ENCODE measurements around the gene TFF1.

The TFF1 gene

DNA sequence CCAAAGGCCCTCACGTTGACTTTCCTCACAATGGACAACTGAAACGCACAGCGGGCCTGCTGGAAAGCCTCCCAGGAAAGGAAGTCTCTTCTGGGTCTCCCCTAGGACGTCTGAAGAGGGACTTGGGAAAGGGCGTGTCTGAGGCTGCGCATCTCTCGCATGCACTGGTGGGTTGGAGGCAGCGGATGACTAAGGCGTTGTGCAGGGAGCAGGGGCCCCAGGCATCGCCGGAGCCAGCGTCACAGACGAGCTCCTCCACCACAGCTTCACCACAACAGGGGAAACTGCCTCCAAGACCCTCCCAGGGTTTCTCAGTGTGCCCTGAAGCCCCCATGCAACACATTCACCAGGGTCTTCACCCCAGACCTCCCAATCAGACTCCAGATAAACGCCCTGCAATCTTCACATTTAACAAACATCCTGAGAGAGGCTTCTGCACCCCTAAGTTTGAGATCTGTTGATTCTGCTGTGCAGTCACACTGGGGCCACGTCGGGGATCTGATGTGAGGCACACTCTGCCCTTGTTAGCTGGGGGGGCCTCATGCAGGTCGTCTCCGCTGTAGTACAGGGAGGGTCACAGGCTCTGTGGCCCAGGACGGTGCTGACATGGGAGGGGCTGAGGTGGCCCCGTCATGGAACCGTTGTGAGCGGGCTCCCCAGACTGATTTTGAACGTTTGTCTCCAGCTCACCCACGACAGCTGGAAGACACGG lies 7.0 kb upstream of the TFF1 start:
- DNase-seq, result no peak
- in situ Hi-C loops (cut with HindIII; ENCODE audit: low pct_ligation_motif_present, low pct_unique_long_range_greater_than_20kb, low sequenced_read_pairs), result no loop called here

DNA sequence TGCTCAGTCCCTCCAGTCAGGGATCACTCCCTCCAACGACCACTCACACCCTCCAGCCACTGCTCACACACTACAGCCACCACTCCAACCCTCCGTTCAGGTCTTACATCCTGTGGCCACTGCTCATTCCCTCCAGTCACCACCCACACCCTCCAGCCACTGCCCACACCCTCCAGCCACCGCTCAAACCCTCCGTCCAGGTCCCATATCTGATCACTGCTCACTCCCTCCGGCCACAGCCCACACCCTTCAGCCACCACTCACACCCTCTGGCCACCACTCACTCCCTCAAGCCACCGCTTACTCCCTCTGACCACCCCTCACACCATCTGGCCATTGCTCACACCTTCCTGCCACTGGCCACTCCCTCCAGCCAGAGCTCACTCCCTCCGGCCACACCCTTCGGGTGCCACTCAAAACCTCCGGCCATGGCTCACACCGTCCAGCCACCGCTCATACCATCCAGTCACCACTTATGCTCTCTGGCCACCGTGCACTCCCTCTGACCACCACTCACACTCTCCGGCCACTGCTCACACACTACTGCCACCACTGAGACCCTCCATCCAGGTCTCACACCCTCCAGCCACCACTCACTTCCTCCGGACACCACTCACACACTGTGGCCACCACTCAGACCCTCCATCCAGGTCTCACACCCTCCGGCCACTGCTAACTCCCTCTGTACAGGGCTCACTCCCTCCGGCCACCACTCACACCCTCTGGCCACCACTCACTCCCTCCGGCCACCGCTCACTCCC lies 4.7 kb upstream of the TFF1 start:
- DNase-seq, result no peak
- in situ Hi-C loops (cut with HindIII; ENCODE audit: low pct_ligation_motif_present, low pct_unique_long_range_greater_than_20kb, low sequenced_read_pairs), result no loop called here

DNA sequence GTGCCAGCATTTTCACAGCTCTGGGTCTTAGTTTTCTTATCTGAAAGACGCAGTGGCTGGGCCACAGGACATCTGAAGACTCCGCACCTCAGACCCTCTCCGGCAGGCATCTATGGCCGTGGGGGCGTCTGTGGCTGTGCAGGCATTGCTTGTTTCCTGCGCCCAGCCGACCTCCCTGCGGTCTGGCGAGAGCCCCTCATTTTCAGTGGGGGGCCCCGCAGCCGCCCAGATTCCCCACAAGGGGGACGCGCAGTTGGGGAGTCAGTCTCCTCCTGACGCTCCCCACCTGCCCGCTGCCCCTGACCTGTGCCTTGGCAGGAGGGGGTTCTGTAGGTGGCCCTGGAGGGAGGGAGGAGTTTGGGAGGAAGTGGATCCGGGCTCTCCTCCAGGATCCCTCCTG lies 3.5 kb upstream of the TFF1 start:
- no peak for DNase-seq
- in situ Hi-C loops (cut with HindIII; ENCODE audit: low pct_ligation_motif_present, low pct_unique_long_range_greater_than_20kb, low sequenced_read_pairs), result no loop called here

DNA sequence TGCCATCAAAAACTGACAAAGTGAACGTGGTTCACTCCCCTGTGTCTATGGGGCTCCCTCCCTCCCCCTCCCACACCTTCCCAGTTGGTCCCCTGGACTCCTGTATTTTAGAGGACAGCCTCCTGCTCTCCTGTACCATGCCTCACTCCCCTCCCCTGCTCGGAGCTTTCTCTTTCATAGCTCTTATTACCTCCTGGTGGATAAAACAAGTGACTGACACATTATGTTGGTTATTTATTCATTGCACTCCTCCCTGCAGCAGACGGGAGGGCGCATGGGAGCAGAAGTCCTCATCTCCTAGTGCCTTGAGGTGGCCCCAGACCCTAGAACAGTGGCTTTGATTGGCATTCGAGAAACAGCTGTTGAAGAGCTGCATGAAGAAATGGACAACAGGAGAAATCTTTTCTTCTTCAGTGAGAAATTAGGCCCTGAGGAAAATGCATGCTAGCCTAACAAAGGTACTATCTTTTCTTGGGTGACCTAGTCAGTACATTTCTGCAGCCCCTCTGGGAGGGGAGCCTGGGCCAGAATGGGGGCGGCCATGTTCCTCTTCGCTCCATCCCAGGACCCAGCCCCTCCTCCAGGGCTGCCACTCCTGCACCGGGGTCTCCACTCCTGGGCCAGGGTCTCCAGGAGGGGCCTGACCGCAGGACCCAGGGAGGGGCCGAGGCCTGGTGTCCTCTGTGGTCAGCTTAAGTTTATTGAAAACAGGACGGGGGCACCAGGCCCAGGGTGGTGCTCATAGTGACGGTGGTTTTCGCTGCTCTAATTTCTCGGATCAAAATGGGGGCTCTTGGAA lies 1.2 kb upstream of the TFF1 start:
- in situ Hi-C loops (cut with HindIII; ENCODE audit: low pct_ligation_motif_present, low pct_unique_long_range_greater_than_20kb, low sequenced_read_pairs), result no loop called here
- DNase-seq, result no peak

DNA sequence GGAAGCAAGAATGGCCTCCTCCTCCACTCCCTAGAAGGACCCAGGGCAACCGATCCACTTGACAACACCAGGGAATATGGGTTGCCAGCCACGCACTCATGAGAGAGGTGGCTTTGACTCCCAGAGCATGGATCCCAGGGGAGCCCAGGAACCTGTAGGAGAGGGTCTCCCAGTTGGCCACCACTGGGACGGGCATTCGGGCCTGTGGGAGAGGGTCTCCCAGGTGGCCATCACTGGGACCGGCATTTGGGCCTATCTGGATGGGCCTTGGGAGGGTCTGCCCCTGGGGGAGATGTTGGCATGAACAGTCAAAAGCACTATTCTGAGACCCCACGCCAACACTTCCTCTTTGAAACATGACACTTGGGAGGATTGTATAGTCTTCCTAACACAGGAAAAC lies 565 bp downstream of the TFF1 start:
- in situ Hi-C loops (cut with HindIII; ENCODE audit: low pct_ligation_motif_present, low pct_unique_long_range_greater_than_20kb, low sequenced_read_pairs), result no loop called here
- no peak for DNase-seq

DNA sequence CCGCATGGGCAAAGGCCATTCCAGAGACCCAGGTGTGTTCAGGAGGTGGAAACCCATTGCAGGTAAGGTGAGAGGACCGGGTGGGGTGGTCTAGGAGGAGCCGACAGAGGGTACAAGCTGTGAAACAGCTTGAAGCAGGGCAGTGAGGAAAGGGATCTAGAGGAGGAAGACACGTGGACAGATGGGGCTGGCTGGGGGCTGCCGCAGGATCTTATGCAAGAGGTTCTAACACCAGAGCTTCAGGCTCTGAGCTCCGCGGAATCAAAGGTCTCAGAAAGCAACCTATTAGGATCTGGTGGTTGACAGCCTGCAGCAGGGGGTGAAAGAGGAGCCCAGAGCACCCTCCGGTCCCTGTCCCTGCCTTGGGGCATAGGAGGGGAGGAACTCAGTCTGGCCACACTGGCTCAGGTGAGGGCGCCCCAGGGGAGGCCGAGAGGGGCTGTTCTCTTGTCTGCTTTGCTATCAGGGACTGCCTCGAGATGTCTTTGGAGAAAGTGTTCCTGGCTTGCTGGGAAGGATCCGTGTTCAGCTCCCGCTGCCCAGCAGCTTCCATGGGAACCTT lies 1.9 kb downstream of the TFF1 start:
- no peak for DNase-seq
- in situ Hi-C loops (cut with HindIII; ENCODE audit: low pct_ligation_motif_present, low pct_unique_long_range_greater_than_20kb, low sequenced_read_pairs), result no loop called here

DNA sequence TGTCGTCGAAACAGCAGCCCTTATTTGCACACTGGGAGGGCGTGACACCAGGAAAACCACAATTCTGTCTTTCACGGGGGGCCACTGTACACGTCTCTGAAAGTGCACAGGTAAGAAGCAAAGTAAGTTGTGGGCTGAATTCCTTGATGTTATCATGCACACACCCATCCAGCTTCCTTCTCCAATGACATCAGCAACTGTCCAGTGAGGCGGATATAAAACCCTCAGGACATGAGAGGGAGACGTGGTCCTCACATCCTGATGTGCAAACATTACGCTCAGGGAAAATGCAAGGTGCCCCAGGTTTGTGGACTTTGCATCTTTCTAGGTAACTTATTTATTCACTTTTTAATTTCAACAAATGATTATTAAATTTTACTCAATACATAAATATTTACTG lies 3.0 kb downstream of the TFF1 start:
- in situ Hi-C loops (cut with HindIII; ENCODE audit: low pct_ligation_motif_present, low pct_unique_long_range_greater_than_20kb, low sequenced_read_pairs), result no loop called here

DNA sequence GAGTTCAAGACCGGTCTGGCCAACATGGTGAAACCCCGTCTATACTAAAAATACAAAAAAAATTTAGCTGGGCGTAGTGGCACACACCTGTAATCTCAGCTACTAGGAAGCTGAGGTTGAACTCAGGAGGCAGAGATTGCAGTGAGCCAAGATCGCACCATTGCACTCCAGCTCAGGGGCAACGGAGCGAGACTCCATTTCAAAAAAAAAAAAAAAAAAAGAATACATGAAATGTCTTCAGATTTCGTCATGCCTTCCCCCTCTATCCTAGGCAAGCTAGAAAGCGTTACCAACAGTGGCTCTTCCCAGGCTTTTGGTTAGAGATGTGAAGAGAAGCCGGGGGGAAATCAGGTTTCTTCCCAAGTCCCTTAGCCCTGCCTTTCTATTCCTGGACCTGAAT lies 3.6 kb downstream of the TFF1 start:
- DNase-seq, result no peak
- in situ Hi-C loops (cut with HindIII; ENCODE audit: low pct_ligation_motif_present, low pct_unique_long_range_greater_than_20kb, low sequenced_read_pairs), result no loop called here

More for the DNA sequence above, 3.0 kb downstream of the TFF1 start:
- DNase-seq, result no peak

DNA sequence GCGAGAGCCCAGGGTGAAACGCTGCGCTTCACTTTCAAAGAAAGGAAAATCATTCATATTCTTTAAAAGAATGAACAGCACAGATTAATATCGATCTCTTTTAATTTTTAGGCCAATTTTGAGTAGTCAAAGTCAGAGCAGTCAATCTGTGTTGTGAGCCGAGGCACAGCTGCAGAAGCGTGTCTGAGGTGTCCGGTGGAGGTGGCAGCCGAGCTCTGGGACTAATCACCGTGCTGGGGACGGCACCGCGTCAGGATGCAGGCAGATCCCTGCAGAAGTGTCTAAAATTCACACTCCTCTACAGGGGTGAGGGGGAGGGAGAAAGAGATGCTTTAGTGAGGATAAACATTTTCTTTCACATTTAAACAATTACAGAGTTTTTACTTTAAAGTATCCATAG lies 4.1 kb downstream of the TFF1 start:
- in situ Hi-C loops (cut with HindIII; ENCODE audit: low pct_ligation_motif_present, low pct_unique_long_range_greater_than_20kb, low sequenced_read_pairs), result no loop called here
- DNase-seq, result no peak

DNA sequence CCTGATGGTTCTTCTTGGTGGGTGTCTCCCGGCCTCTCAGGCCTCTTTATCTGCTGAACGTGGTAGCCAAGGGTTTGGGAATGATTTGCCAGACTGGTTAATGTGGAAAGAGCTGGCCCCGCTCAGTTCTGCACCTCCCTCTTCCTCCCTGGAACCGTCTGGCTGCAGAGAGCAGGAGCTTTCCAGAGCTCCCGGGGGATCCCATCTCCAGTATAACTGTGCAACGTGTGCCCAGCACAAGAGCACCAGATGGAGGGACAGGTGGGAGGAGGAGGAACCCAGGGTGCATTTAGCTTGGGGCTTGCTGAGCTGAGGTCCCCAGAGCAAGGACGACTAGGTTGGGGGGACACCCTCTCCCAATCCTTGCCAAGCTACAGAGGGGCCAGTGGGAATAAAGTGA lies 5.0 kb downstream of the TFF1 start:
- in situ Hi-C loops (cut with HindIII; ENCODE audit: low pct_ligation_motif_present, low pct_unique_long_range_greater_than_20kb, low sequenced_read_pairs), result no loop called here
- no peak for DNase-seq

DNA sequence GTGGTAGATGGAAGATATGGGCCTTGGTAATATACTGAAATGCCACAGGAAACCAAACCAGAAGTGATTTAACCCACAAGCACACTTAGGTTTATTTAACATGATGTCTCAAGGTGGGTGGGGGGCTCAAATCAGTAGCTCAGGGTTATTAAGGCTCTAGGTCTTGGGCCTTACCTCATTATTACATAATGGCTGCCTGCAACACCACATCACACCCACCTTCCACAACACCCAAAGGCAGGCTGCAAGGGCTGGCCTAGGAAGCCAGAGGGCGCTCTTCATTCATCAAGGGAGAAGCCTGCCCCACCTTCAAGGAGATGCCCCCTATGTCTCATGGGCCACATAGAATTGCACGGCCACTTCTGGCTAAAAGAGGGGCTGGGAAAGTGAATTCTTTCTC lies 6.0 kb downstream of the TFF1 start:
- DNase-seq, result no peak
- in situ Hi-C loops (cut with HindIII; ENCODE audit: low pct_ligation_motif_present, low pct_unique_long_range_greater_than_20kb, low sequenced_read_pairs), result no loop called here

DNA sequence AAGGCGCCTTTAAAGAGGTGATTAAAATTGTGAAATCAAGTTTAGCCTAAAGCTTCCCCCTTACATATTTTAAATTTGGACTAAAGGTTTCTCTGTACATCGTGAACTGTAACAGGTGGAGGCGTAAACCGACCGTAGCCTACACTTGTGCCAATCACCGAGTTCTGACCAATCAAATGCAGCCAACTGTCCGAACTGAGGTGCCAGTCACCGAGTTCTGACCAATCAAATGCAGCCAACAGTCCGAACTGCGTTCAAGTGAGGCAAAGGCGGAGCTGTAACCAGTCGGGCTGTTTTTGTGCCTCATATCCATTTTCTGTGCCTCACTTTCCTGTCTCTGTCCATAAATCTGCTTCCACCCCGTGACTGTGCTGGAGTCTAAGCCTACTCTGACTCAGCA lies 7.4 kb downstream of the TFF1 start:
- in situ Hi-C loops (cut with HindIII; ENCODE audit: low pct_ligation_motif_present, low pct_unique_long_range_greater_than_20kb, low sequenced_read_pairs), result no loop called here
- DNase-seq, result no peak

DNA sequence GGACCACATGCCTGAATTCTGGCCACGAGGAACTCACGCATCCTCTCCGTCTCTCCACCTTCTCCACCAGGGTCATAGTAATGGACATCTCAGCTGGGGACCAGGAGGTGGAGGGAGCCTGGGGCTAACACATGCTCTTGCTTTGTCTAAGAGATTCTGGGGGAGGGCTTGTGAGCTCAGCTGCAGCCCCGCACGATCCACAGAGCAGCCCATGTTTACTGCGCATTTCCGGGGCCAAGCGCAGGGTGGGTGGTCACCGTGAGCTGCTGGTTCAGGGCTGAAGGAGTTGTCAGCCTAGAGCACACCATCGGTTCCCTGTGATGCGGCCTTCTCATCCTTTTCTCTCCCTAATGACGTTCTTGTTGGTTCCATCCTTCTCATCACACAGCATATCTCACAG lies 8.1 kb downstream of the TFF1 start:
- DNase-seq, result no peak
- in situ Hi-C loops (cut with HindIII; ENCODE audit: low pct_ligation_motif_present, low pct_unique_long_range_greater_than_20kb, low sequenced_read_pairs), result no loop called here

DNA sequence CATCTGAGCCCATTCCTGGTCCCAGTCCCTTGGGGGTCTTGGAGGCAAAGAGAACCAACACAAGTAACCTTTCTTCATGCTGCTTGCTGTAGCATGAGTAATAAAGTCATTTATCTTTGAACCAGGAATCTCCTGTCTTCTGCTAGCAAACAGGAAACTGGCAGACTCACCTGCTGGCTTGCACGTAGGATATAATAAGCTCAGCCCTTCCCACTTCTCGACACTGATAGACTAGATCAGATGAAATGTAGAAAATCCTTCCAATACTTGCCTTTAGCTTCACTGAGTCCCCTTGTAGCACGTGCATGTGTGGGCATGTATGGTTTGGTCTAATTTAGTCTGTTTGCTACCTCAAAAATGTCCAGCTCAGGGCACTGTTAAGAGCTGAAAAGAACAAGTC lies 9.0 kb downstream of the TFF1 start:
- in situ Hi-C loops (cut with HindIII; ENCODE audit: low pct_ligation_motif_present, low pct_unique_long_range_greater_than_20kb, low sequenced_read_pairs), result no loop called here
- DNase-seq, result no peak

DNA sequence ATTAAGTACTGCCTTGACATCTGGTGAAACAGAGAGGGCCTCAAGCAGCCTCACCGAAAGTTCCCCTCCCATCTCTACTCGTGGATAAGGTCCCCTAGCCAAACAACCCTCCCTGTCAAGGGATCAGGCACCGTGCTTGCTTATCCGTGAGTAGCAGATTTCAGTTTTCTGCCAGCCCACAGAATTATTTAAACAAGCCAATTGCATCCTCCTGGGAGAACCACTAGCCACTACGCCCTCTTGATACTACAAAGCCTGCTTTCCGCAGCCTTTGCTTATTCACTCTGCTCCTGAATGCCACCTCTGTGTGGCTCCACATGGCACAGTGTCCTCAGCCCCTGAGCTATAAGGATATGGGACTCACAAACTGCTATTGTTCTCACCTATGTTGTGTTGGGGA lies 9.7 kb downstream of the TFF1 start:
- in situ Hi-C loops (cut with HindIII; ENCODE audit: low pct_ligation_motif_present, low pct_unique_long_range_greater_than_20kb, low sequenced_read_pairs), result no loop called here
- DNase-seq, result no peak

DNA sequence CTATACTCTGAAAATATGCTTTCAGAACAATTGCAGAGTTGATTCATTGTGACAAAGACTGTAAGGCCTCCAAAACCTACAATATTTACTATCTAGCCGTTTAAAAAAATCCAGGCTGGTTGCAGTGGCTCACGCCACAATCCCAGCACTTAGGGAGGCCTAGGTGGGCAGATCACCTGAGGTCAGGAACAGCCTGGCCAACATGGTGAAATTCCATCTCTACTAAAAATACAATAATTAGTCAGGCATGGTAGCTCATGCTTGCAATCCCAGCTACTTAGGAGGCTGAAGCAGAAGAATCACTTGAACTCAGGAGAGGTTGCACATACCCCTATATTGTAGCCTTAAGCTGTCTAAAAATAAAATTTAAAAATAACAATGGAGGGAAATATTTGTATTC lies 10.3 kb downstream of the TFF1 start:
- no peak for DNase-seq
- in situ Hi-C loops (cut with HindIII; ENCODE audit: low pct_ligation_motif_present, low pct_unique_long_range_greater_than_20kb, low sequenced_read_pairs), result no loop called here

DNA sequence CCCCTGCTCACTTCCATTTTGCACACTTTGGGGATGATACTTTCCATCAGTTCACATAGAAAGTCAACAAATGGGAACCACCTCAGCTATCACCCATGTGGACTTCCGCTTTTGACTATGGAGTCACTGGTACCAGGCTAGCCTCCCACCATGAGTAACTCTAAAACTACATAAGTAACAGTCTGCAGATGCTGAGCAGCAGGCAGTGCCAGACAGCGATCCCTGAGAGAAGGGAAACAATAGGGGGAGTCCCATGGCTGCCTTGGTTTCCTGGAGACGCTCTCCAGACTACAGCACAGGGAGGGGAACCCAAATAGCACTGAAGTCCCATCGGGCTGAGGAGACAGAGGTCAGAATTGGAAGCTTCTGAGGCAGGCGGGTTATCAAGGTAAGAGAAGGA lies 12.7 kb downstream of the TFF1 start:
- in situ Hi-C loops (cut with HindIII; ENCODE audit: low pct_ligation_motif_present, low pct_unique_long_range_greater_than_20kb, low sequenced_read_pairs), result no loop called here
- no peak for DNase-seq

DNA sequence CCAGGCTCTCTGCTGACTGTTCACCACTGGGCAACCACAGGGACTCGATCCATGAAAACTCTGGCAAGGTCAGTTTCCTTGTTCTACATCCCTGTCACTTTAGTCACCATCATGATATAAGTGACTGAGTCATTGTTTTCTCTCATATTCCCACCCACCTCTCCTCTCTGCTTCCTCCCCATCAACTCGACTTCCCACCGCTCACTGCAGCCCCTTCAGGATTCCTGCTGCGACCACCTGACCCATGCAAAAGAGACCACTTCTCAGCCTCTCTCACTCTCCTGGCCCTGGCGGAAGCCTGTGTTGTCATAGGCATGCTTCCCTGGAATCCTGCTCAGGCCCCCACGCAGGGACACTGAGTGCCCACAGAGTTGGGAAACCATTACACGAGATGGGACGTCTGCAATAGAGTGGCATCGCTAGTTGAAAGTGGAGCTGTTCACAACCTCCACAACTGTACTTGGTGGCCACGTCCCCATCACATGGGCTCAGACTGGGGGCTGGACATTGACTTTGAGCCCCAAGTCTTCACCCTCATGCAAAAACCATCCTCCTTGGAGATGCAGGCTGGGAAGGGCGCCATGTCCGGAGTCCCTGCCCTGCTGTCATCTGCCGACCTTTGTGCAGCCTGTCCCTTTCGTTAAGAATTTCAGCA lies 13.8 kb downstream of the TFF1 start:
- DNase-seq, result no peak
- in situ Hi-C loops (cut with HindIII; ENCODE audit: low pct_ligation_motif_present, low pct_unique_long_range_greater_than_20kb, low sequenced_read_pairs), result no loop called here

All from ACHN (cell line).